Progenitor cell of endocrine pancreas (in vitro differentiated cells): Measurements from ENCODE around the gene MUC20. TPM values are rescaled to one million over a fixed set of nuclear protein-coding genes. Genes with fewer than 3 reads are reported as not detected.

Experiments
- DNase-seq: peaks from one replicate; pipeline ENCODE4 v3.0.0; 2021; ENCODE audit warnings: low spot score; ENCODE audit not compliant: unreplicated experiment
- H3K27ac Mint-ChIP-seq: 2 replicates; pipeline ENCODE4 v1.8.0; 2021; ENCODE audit warnings: mild to moderate bottlenecking, moderate library complexity, mixed read lengths
- H3K27me3 Mint-ChIP-seq: 2 replicates; pipeline ENCODE4 v1.8.0; 2021; ENCODE audit warnings: mixed read lengths
- H3K36me3 Mint-ChIP-seq: 2 replicates; pipeline ENCODE4 v1.8.0; 2022; ENCODE audit warnings: mixed read lengths; ENCODE audit not compliant: insufficient read depth
- H3K4me1 Mint-ChIP-seq: 2 replicates; pipeline ENCODE4 v1.8.0; 2021; ENCODE audit warnings: low read depth, mixed read lengths
- H3K4me3 Mint-ChIP-seq: 2 replicates; pipeline ENCODE4 v1.8.0; 2021; ENCODE audit warnings: low read depth, mild to moderate bottlenecking, moderate library complexity, mixed read lengths
- H3K9me3 Mint-ChIP-seq: 2 replicates; pipeline ENCODE4 v1.8.0; 2021; ENCODE audit warnings: low read depth, mixed read lengths
- total RNA-seq: library from RNA; stranded (reverse); gene quantifications from 2 replicates; pipeline ENCODE4 v1.2.1, GENCODE V29; 2021
- TF ChIP-seq, protein P1 (sequence below): fragments of 200-600 bp; sonication (generic); IDR thresholded peaks from one replicate; pipeline ENCODE4 v1.5.0; 2021; ENCODE audit warnings: antibody characterized with exemption, mild to moderate bottlenecking; ENCODE audit not compliant: unreplicated experiment

The MUC20 gene
- total RNA-seq, 1 donor from 2014 or later, result 4.5 TPM

DNA sequence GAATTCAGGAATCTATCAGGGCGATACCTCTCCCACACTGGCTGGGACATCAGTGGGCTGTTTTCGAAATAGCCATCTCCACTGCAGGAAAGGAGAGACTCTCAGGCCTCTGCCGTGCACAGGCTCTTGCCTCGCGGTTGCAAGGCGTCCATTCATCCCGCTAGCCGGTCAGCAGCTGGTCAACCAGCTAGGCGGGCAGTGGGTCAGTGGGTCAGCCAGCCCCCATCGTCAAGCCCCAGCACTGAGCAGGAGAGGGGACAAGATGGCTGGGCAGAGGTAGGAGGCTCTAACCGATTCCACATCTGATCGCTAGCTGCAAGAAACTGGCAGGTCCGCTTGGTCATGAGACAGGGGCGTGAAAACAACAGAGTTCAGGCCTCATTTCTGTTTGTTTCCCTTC lies 45.9 kb downstream of the MUC20 start:
- DNase-seq, result no peak
- Mint-ChIP-seq H3K27me3 (peaks cover 5% of the 10 kb centered on the region), H3K4me1 (no peaks in the 10 kb centered on the region), H3K36me3 (no peaks in the 10 kb centered on the region), H3K9me3 (no peaks in the 10 kb centered on the region), H3K4me3 (no peak overlapping the region), H3K27ac (no peak overlapping the region)
- TF ChIP-seq, protein P1, sequence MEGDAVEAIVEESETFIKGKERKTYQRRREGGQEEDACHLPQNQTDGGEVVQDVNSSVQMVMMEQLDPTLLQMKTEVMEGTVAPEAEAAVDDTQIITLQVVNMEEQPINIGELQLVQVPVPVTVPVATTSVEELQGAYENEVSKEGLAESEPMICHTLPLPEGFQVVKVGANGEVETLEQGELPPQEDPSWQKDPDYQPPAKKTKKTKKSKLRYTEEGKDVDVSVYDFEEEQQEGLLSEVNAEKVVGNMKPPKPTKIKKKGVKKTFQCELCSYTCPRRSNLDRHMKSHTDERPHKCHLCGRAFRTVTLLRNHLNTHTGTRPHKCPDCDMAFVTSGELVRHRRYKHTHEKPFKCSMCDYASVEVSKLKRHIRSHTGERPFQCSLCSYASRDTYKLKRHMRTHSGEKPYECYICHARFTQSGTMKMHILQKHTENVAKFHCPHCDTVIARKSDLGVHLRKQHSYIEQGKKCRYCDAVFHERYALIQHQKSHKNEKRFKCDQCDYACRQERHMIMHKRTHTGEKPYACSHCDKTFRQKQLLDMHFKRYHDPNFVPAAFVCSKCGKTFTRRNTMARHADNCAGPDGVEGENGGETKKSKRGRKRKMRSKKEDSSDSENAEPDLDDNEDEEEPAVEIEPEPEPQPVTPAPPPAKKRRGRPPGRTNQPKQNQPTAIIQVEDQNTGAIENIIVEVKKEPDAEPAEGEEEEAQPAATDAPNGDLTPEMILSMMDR, result no peak

DNA sequence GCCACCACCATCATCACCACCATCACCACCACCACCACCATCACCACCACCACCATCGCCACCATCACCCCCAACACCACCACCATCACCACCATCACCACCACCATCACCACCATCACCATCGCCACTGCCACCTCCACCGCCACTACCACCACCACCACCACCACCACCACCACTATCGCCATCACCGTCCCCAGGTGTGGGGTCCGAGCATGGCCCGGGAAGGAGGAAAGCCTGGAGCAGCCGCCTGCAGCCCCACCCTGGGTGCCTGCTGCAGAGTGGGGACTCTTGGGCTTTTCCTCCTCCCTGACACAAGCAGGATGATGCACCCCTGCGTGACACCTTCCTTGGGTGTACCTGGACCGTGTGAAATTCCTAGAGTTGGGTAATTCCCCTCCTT lies 47.0 kb downstream of the MUC20 start:
- no peaks in the 10 kb centered on the region for H3K36me3 Mint-ChIP-seq
- H3K4me1 Mint-ChIP-seq, result no peaks in the 10 kb centered on the region
- no peak overlapping the region for H3K4me3 Mint-ChIP-seq
- H3K9me3 Mint-ChIP-seq, result no peaks in the 10 kb centered on the region
- TF ChIP-seq, protein P1, result no peak
- H3K27ac Mint-ChIP-seq, result no peak overlapping the region
- no peak for DNase-seq
- peaks cover 5% of the 10 kb centered on the region for H3K27me3 Mint-ChIP-seq

DNA sequence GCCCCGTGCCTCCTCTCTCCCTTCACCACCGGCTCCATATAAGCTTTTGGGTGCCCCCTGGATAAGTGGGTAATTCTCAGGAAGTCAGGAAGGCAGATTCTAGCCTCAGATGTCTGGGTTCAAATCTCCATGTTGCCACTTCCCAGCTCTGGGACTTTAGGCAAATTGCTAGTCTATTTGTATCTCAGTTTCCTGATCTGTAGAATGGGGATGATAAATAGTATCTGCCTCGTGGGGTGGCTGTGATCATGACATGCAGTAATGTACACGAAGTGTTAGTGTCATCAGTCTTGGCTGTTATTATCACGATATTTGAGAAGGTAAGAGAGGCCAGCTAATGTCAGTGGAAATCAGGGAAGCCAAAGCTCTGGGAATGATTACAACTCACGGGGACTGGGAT lies 47.6 kb downstream of the MUC20 start:
- Mint-ChIP-seq H3K27ac (no peak overlapping the region), H3K4me3 (no peak overlapping the region), H3K36me3 (no peaks in the 10 kb centered on the region), H3K4me1 (no peaks in the 10 kb centered on the region), H3K9me3 (no peaks in the 10 kb centered on the region), H3K27me3 (peaks cover 9% of the 10 kb centered on the region)
- TF ChIP-seq, protein P1, result no peak
- no peak for DNase-seq

DNA sequence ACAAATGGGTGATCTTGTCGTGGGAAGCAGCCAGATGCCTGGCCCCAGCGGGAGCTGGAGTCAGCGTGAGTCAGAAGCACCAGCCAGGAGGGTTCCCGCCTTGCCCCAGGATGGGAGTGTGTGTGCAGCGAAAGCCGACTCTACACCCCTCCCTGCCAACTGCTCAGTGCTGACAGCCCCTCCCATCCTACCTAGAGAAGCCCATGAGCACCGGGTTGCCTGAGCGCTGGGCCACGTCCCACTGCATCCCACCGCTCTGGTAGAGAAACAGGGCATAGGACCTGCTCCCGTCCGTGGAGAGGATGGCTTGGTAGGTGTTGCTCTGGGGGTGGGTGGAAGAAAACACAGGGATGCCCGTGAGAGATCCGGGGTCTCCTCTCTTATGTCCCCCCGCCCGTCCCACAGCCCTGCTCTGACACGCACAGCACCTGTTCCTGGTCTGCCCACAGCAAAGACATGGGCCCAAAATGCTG lies 48.1 kb downstream of the MUC20 start:
- Mint-ChIP-seq H3K27me3 (peaks cover 9% of the 10 kb centered on the region), H3K27ac (no peak overlapping the region), H3K4me1 (no peaks in the 10 kb centered on the region), H3K9me3 (no peaks in the 10 kb centered on the region), H3K4me3 (no peak overlapping the region), H3K36me3 (no peaks in the 10 kb centered on the region)
- DNase-seq, result no peak
- TF ChIP-seq, protein P1, result no peak

DNA sequence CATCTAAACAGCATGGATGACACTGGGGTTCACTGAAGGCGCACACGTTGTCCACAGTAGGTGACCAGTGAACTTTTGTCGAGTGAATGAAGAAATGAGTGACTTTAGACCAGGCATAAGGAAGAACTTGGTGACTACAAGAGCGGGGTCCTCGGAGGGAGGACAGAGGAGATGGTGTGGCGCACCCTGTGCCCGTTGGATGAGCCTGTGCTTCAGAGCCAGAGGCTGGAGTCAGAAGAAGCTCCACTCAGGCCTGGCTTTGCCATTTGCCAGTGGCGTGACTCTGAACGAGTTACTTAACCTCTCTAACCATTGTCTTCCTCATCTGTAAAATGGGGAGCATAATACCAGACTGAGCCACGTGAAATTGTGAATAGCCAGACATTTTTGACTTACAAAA lies 48.8 kb downstream of the MUC20 start:
- TF ChIP-seq, protein P1, result no peak
- Mint-ChIP-seq H3K4me1 (no peaks in the 10 kb centered on the region), H3K9me3 (no peaks in the 10 kb centered on the region), H3K4me3 (no peak overlapping the region), H3K27me3 (peaks cover 7% of the 10 kb centered on the region), H3K36me3 (no peaks in the 10 kb centered on the region), H3K27ac (no peak overlapping the region)
- DNase-seq, result no peak
